ENCODE measurements around the gene MAP3K8. TPM values are rescaled to one million over a fixed set of nuclear protein-coding genes. Genes with fewer than 3 reads are reported as not detected.

The MAP3K8 gene
- total RNA-seq, 1 experiment from 2014 or later = 4.2 TPM

Other genes starting within 250 kb of the MAP3K8 start
- 9.5 and 11.9 TPM in 2 replicates for gene MTPAP, start 84.9 kb upstream of the MAP3K8 start, total RNA-seq (2014; rRNA removed; shearing (Covaris generic))
- gene LYZL2, start 195.6 kb downstream of the MAP3K8 start, total RNA-seq (2014; rRNA removed; shearing (Covaris generic)) = not detected in 2 replicates

Measured in SJSA1 (cell line).